Liver (tissue), 9 donors: ENCODE data around the gene ERH. TPM values are rescaled to one million over a fixed set of nuclear protein-coding genes. Genes with fewer than 3 reads are reported as not detected.
A peak's percentile ranks its signal among the peaks of the same experiment; 100 is the strongest.

ENCODE experiments used
- DNase-seq: peaks from one replicate; pipeline ENCODE4 v3.0.0-alpha.2; 2017; ENCODE audit warnings: low spot score
- H3K27ac ChIP-seq, 2 donors: one replicate each; pipeline ENCODE4 v1.7.0; 2013; ENCODE audit warnings: inconsistent platforms in 2 of 2, low read length in 2 of 2, control low read depth in 1 of 2, low read depth in 1 of 2, mild to moderate bottlenecking in 1 of 2
- H3K27me3 ChIP-seq, 4 donors: one replicate each; pipeline versions ENCODE4 v1.6.1 to v1.7.0; 2013; ENCODE audit warnings: low read length in 3 of 4, inconsistent platforms in 1 of 4, mild to moderate bottlenecking in 1 of 4, moderate library complexity in 1 of 4; ENCODE audit not compliant: control insufficient read depth in 4 of 4, insufficient read depth in 4 of 4
- H3K36me3 ChIP-seq, 4 donors: one replicate each; pipeline versions ENCODE4 v1.6.1 to v1.7.0; 2013; ENCODE audit warnings: low read length in 3 of 4, mild to moderate bottlenecking in 3 of 4, low read depth in 1 of 4, moderate library complexity in 1 of 4; ENCODE audit not compliant: control insufficient read depth in 4 of 4, insufficient read depth in 3 of 4
- H3K4me1 ChIP-seq, 4 donors: one replicate each; pipeline versions ENCODE4 v1.6.1 to v1.7.0; 2013; ENCODE audit warnings: low read length in 3 of 4, mild to moderate bottlenecking in 3 of 4, moderate library complexity in 1 of 4; ENCODE audit not compliant: control insufficient read depth in 4 of 4, insufficient read depth in 4 of 4
- H3K4me3 ChIP-seq, 3 donors: one replicate each; pipeline versions ENCODE4 v1.6.1 to v1.7.0; 2013; ENCODE audit warnings: low read length in 3 of 3, control low read depth in 1 of 3, low read depth in 1 of 3, mild to moderate bottlenecking in 1 of 3
- H3K9ac ChIP-seq, 2 donors: one replicate each; pipeline ENCODE4 v1.7.0; 2013; ENCODE audit warnings: low read length in 2 of 2, mild to moderate bottlenecking in 2 of 2, moderate library complexity in 2 of 2, control low read depth in 1 of 2, low read depth in 1 of 2
- H3K9me3 ChIP-seq, 4 donors: one replicate each; pipeline versions ENCODE4 v1.6.1 to v1.7.0; 2013; ENCODE audit warnings: low read length in 3 of 4; ENCODE audit not compliant: control insufficient read depth in 4 of 4
- EGR1 ChIP-seq, 2 donors: IDR thresholded peaks; 2 replicates each; pipeline ENCODE4 v1.6.1; 2016 to 2018; ENCODE audit warnings: antibody characterized with exemption in 2 of 2, low read depth in 2 of 2
- FOXA2 ChIP-seq: IDR thresholded peaks from 2 replicates; pipeline ENCODE4 v1.6.1; 2016; ENCODE audit warnings: antibody characterized with exemption
- HNF4A ChIP-seq, 2 donors: conservative IDR thresholded peaks; 2 replicates each; pipeline ENCODE4 v1.6.1; 2016; ENCODE audit warnings: antibody characterized with exemption in 2 of 2, mild to moderate bottlenecking in 2 of 2
- HNF4G ChIP-seq: IDR thresholded peaks from 2 replicates; pipeline ENCODE4 v1.6.1; 2016; ENCODE audit warnings: antibody characterized with exemption
- JUND ChIP-seq, 2 donors: IDR thresholded peaks; 2 replicates each; pipeline ENCODE4 v1.6.1; 2016; ENCODE audit warnings: antibody characterized with exemption in 2 of 2
- RXRA ChIP-seq, 2 donors: IDR thresholded peaks; 2 replicates each; pipeline ENCODE4 v1.6.1; 2017 to 2018; ENCODE audit warnings: antibody characterized with exemption in 2 of 2, mild to moderate bottlenecking in 1 of 2
- SP1 ChIP-seq: IDR thresholded peaks from 2 replicates; pipeline ENCODE4 v1.6.1; 2018; ENCODE audit warnings: antibody characterized with exemption, mild to moderate bottlenecking
- TAF1 ChIP-seq: conservative IDR thresholded peaks from 2 replicates; pipeline ENCODE4 v1.6.1; 2016; ENCODE audit warnings: antibody characterized with exemption, mild to moderate bottlenecking
- YY1 ChIP-seq: IDR thresholded peaks from 2 replicates; pipeline ENCODE4 v1.6.1; 2016; ENCODE audit warnings: antibody characterized with exemption, mild to moderate bottlenecking
- WGBS: extraction: QIAGEN DNeasy Blood & Tissue Kit; methylation state at CpG from one replicate; pipeline ENCODE4 v1.1.7; 2013; 5-methylcytosine and 5-hydroxymethylcytosine counted together
- polyA plus RNA-seq, 2 donors: library from polyadenylated mRNA; stranded (reverse) in 1 of 2; unstranded in 1 of 2; fragments of 200-250 nt in 1 of 2; fragments of >200 nt in 1 of 2; fragmentation: Nextera tagmentation in 1 of 2; extraction: Ambion mirVana in 1 of 2; gene quantifications; one replicate each; pipeline versions ENCODE4 v1.2.1 to v1.2.3, GENCODE V29; 2013 to 2015
- total RNA-seq, 2 donors: library from RNA; depleted of rRNA; stranded (reverse); fragments of >200 nt; gene quantifications; one replicate each; pipeline ENCODE4 v1.2.3, GENCODE V29; 2014
- TF ChIP-seq, protein P1 (sequence below): IDR thresholded peaks from 2 replicates; pipeline ENCODE4 v1.6.1; 2016; ENCODE audit warnings: antibody characterized with exemption
- TF ChIP-seq, protein P2 (sequence below): IDR thresholded peaks from 2 replicates; pipeline ENCODE4 v1.6.1; 2016; ENCODE audit warnings: antibody characterized with exemption
- TF ChIP-seq, protein P3 (sequence below): IDR thresholded peaks from 2 replicates; pipeline ENCODE4 v1.6.1; 2016; ENCODE audit warnings: antibody characterized with exemption
- donor health status: healthy.
- donor health status: healthy.
- donor health status: healthy.
- donor health status: healthy.
- donor health status: healthy.

The ERH gene
- total and polyA plus RNA-seq, 4 donors: 49.2 to 78.0 (median 63.4) TPM

DNA sequence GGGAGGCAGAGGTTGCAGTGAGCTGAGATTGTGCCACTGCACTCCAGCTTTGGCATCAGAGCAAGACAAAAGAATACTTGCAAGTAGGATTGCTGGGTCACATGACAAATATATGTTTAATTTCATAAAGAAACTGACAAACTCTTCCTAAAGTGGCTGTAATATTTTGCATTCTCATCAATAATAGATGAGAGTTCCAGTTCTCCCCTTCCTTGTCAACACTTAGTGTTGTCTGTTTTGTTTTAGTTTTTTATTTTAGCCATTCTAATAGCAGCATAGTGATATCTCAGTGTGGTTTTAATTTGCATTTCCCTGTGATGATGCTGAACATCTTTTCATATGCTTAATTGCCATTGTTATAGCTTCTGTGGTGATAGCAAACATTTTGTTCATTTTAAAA lies 31.5 kb upstream of the ERH start:
- TF ChIP-seq EGR1 (IDR thresholded peaks at IDR 0.05; ENCODE audit: low read depth in 2 of 2) (no peak), JUND (IDR thresholded peaks at IDR 0.05) (no peak)
- Histone ChIP-seq H3K4me3 (no peak overlapping the region), H3K36me3 (peaks cover 2 to 12% (median 8%) of the 10 kb centered on the region in 4 donors), H3K27me3 (no peaks in the 10 kb centered on the region), H3K27ac (no peak overlapping the region), H3K9me3 (no peaks in the 10 kb centered on the region), H3K9ac (no peak overlapping the region), H3K4me1 (peaks cover 0 to 7% (median 1%) of the 10 kb centered on the region in 4 donors)
- no peak for DNase-seq

DNA sequence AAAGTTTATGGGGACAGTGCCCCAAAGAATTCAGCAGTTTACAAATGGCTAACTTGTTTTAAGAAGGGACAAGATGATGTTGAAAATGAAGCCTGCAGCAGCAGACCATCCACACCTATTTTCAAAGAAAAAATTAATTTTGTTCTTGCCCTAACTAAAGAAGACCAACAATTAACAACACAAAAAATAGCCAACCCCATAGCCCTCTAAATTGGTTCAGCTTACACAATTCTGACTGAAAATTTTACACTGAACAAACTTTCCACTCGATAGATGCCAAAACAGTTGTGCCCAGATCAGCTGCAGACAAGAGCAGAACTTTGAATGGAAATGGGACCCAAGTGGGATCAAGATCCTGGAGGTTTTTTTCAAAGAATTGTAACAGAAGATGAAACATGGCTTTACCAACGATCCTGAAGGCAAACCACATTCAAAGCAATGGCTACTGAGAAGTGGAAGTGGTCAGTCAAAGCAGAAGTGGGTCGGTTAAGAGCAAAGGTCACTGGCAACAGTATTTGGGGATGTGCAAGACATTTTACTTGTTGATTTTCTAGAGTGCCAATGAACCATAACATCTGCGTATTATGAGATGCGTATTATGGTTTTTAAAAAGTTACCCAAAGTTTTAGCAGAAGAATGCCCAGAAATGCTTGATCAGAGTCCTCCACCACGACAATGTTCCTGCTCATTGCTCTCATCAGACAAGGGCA lies 30.3 kb upstream of the ERH start:
- WGBS: 86% methylated on average over 6 of the region's 6 CpGs
- TF ChIP-seq TAF1 (no peak), HNF4G (no peak), JUND (IDR thresholded peaks at IDR 0.05) (no peak), RXRA (IDR thresholded peaks at IDR 0.05) (peak in 1 of 2 donors; percentile 7), FOXA2 (no peak), YY1 (peak; percentile 39), HNF4A (conservative IDR thresholded peaks at IDR 0.05) (peak in 1 of 2 donors; percentile 45), SP1 (no peak), EGR1 (IDR thresholded peaks at IDR 0.05; ENCODE audit: low read depth in 2 of 2) (no peak)
- TF ChIP-seq, protein P1, sequence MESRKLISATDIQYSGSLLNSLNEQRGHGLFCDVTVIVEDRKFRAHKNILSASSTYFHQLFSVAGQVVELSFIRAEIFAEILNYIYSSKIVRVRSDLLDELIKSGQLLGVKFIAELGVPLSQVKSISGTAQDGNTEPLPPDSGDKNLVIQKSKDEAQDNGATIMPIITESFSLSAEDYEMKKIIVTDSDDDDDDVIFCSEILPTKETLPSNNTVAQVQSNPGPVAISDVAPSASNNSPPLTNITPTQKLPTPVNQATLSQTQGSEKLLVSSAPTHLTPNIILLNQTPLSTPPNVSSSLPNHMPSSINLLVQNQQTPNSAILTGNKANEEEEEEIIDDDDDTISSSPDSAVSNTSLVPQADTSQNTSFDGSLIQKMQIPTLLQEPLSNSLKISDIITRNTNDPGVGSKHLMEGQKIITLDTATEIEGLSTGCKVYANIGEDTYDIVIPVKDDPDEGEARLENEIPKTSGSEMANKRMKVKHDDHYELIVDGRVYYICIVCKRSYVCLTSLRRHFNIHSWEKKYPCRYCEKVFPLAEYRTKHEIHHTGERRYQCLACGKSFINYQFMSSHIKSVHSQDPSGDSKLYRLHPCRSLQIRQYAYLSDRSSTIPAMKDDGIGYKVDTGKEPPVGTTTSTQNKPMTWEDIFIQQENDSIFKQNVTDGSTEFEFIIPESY: no peak
- TF ChIP-seq, protein P2, sequence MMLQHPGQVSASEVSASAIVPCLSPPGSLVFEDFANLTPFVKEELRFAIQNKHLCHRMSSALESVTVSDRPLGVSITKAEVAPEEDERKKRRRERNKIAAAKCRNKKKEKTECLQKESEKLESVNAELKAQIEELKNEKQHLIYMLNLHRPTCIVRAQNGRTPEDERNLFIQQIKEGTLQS: no peak
- TF ChIP-seq, protein P3, sequence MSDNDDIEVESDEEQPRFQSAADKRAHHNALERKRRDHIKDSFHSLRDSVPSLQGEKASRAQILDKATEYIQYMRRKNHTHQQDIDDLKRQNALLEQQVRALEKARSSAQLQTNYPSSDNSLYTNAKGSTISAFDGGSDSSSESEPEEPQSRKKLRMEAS: no peak
- no peak overlapping the region for H3K27ac ChIP-seq
- peaks cover 0 to 7% (median 1%) of the 10 kb centered on the region in 4 donors for H3K4me1 ChIP-seq
- H3K36me3 ChIP-seq: peaks cover 4 to 14% (median 9%) of the 10 kb centered on the region in 4 donors
- H3K9me3 ChIP-seq: no peaks in the 10 kb centered on the region
- DNase-seq: no peak
- H3K9ac ChIP-seq: no peak overlapping the region
- H3K4me3 ChIP-seq: no peak overlapping the region
- H3K27me3 ChIP-seq: no peaks in the 10 kb centered on the region

DNA sequence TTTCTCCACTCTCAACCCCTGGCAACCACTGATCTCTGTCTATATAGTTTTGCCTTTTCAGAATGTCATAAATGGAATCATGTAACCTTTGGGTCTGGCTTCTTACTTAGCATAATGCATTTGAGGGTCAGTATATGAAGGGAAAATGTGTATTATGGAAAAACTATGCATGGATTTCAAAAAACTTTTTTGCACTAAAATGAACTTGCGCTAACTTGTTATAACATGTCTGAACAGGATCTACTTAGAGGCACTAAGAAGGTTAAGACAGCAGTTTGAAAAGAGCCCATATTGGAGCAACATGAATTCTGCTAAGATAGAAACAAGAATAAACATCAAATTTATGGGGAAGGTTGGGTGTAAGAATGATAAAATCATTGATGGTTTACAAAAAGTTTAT lies 29.5 kb upstream of the ERH start:
- Histone ChIP-seq H3K9ac (no peak overlapping the region), H3K27ac (no peak overlapping the region), H3K4me1 (peaks cover 0 to 7% (median 1%) of the 10 kb centered on the region in 4 donors), H3K27me3 (no peaks in the 10 kb centered on the region), H3K4me3 (no peak overlapping the region), H3K36me3 (peaks cover 4 to 14% (median 9%) of the 10 kb centered on the region in 4 donors), H3K9me3 (no peaks in the 10 kb centered on the region)
- TF ChIP-seq, protein P3: no peak
- DNase-seq: no peak
- WGBS: 100% methylated on average over 1 of the region's 1 CpG
